Activated CD8-positive, alpha-beta T cell treated with anti-CD3 and anti-CD28 coated beads for 36 hours (primary cell): ENCODE measurements around the gene LIME1. TPM values are rescaled to one million over a fixed set of nuclear protein-coding genes. Genes with fewer than 3 reads are reported as not detected.

Source experiments
- ATAC-seq: fragments of 200-7000 bp; cut with Tn5 transposase; one replicate; pipeline ENCODE4 v1.10.0; 2021; ENCODE audit warnings: mild to moderate bottlenecking, moderate library complexity
- CTCF ChIA-PET: fragments of 350-600 bp; sonication (Branson Sonifier 250); formaldehyde crosslinking; loops from one replicate; lab custom pipeline; 2021; ENCODE audit warnings: antibody characterized with exemption; lab: Charles Lee
- POLR2A ChIA-PET: fragments of 350-600 bp; sonication (Branson Sonifier 250); formaldehyde crosslinking; loops from one replicate; lab custom pipeline; 2021; ENCODE audit warnings: antibody characterized with exemption; lab: Charles Lee
- DNase-seq: peaks from one replicate; pipeline ENCODE4 v3.0.0-alpha.2; 2020
- H3K27ac Mint-ChIP-seq: one replicate; pipeline ENCODE4 v1.8.0; 2021; ENCODE audit warnings: mild to moderate bottlenecking, mixed read lengths
- H3K27me3 Mint-ChIP-seq: one replicate; pipeline ENCODE4 v1.8.0; 2021; ENCODE audit warnings: mixed read lengths
- H3K36me3 Mint-ChIP-seq: one replicate; pipeline ENCODE4 v1.8.0; 2021; ENCODE audit warnings: low read depth, mixed read lengths
- H3K4me1 Mint-ChIP-seq: one replicate; pipeline ENCODE4 v1.8.0; 2021; ENCODE audit warnings: low read depth, mixed read lengths
- H3K4me3 Mint-ChIP-seq: one replicate; pipeline ENCODE4 v1.8.0; 2021; ENCODE audit warnings: mild to moderate bottlenecking, moderate library complexity, mixed read lengths
- H3K9me3 Mint-ChIP-seq: one replicate; pipeline ENCODE4 v1.8.0; 2021; ENCODE audit warnings: mixed read lengths
- CTCF ChIP-seq: fragments of 200-600 bp; IDR thresholded peaks from one replicate; pipeline ENCODE4 v1.8.0; 2022; ENCODE audit warnings: antibody characterized with exemption, mild to moderate bottlenecking
- intact Hi-C: fragments of 100-400 bp; cut with micrococcal nuclease; formaldehyde crosslinking; loops from one replicate; pipeline ENCODE4 v1.10.0; 2022
- total RNA-seq, 2 experiments: library from RNA; stranded (reverse); gene quantifications; one replicate each; pipeline ENCODE4 v1.2.3, GENCODE V29; 2021

LIME1 gene
- total RNA-seq, 2 experiments from 2014 or later, result 15.5 to 16.8 TPM

- Mint-ChIP-seq H3K4me1 (peaks cover 20% of the 10 kb centered on the region), H3K27me3 (no peaks in the 10 kb centered on the region), H3K36me3 (peaks cover 20% of the 10 kb centered on the region), H3K27ac (no peak overlapping the region), H3K4me3 (no peak overlapping the region), H3K9me3 (no peaks in the 10 kb centered on the region)
- intact Hi-C loops, result loop anchor here (10.0 kb wide), 1 partner anchor 161 kb away; the partner anchor contains the start of genes ABHD16B and TPD52L2
- ChIA-PET CTCF (no interaction called here), POLR2A (no interaction called here)
- TF ChIP-seq CTCF, result no peak
- DNase-seq (no peak), ATAC-seq (no peak)
These were observed 32.3 kb upstream of the LIME1 start for GRCh38 chr20:63703976-63704748.

GRCh38 chr20:63704749-63705117, 31.7 kb upstream of the LIME1 start:
- no peak for TF ChIP-seq CTCF
- Mint-ChIP-seq H3K4me1 (peaks cover 21% of the 10 kb centered on the region), H3K4me3 (no peak overlapping the region), H3K27me3 (no peaks in the 10 kb centered on the region), H3K36me3 (peaks cover 21% of the 10 kb centered on the region), H3K27ac (peak overlapping the region; percentile 34), H3K9me3 (no peaks in the 10 kb centered on the region)
- DNase-seq, result no peak
- intact Hi-C loops, result loop anchor here (10.0 kb wide), 1 partner anchor 160 kb away; the partner anchor contains the start of genes ABHD16B and TPD52L2
- ATAC-seq, result no peak
- ChIA-PET POLR2A (no interaction called here), CTCF (no interaction called here)

GRCh38 chr20:63705232-63706026, 31.0 kb upstream of the LIME1 start:
- peaks cover 23% of the 10 kb centered on the region for H3K36me3 Mint-ChIP-seq
- POLR2A ChIA-PET, result interaction anchor here (1.4 kb wide), 1 partner anchor 159 kb away, joined by 5 read pairs; the partner anchor contains the start of gene TPD52L2
- H3K27ac Mint-ChIP-seq, result peak overlapping the region; percentile 34
- TF ChIP-seq CTCF, result no peak
- no peak overlapping the region for H3K4me3 Mint-ChIP-seq
- no peaks in the 10 kb centered on the region for H3K9me3 Mint-ChIP-seq
- H3K27me3 Mint-ChIP-seq, result no peaks in the 10 kb centered on the region
- intact Hi-C loops, result loop anchor here (10.0 kb wide), 1 partner anchor 159 kb away; the partner anchor contains the start of genes ABHD16B and TPD52L2
- peaks cover 24% of the 10 kb centered on the region for H3K4me1 Mint-ChIP-seq
- ATAC-seq (no peak), DNase-seq (no peak)
- CTCF ChIA-PET, result interaction anchor here (3.5 kb wide), 1 partner anchor 160 kb away, joined by 28 read pairs; the partner anchor contains the start of gene TPD52L2

GRCh38 chr20:63706027-63706695, 30.3 kb upstream of the LIME1 start:
- Mint-ChIP-seq H3K4me1 (peaks cover 31% of the 10 kb centered on the region), H3K36me3 (peaks cover 31% of the 10 kb centered on the region), H3K27me3 (no peaks in the 10 kb centered on the region), H3K9me3 (no peaks in the 10 kb centered on the region), H3K27ac (peak overlapping the region; percentile 77), H3K4me3 (peak overlapping the region; percentile 87)
- no peak for TF ChIP-seq CTCF
- POLR2A ChIA-PET, result interaction anchor here (0.6 to 3.0 kb wide), 4 partner anchors 8 to 274 kb away, joined by 3 to 16 read pairs (median 4); partner anchors contain the start of genes PRPF6 and TPD52L2
- DNase-seq (no peak), ATAC-seq (no peak)
- CTCF ChIA-PET, result interaction anchor here (0.7 to 3.5 kb wide), 8 partner anchors 7 to 267 kb away, joined by 3 to 28 read pairs (median 4); partner anchors contain the start of genes LIME1, TPD52L2 and UCKL1
- intact Hi-C loops, result loop anchor here (10.0 kb wide), 1 partner anchor 159 kb away; the partner anchor contains the start of genes ABHD16B and TPD52L2
